NOMO-1 treated with DMSO at 0.1 percent for 48 hours (cell line): ENCODE data around the gene ANTXR2.
"Not testable (repeated sequence)": the region's sequence is repeated elsewhere in the genome, so short reads cannot be mapped to it uniquely, and the experiment has no call there.

ENCODE experiments used
- DNase-seq: peaks from one replicate; lab custom pipeline; 2025; ENCODE audit not compliant: unreplicated experiment; lab: John Stamatoyannopoulos, UW

ANTXR2 gene

GRCh38 chr4:80029364-80029763 lies 43.7 kb downstream of the ANTXR2 start:
- DNase-seq, result no peak

- no peak for DNase-seq
Measured at GRCh38 chr4:80027611-80028010, 45.4 kb downstream of the ANTXR2 start.

- no peak for DNase-seq
Measured at GRCh38 chr4:80026100-80026499, 46.9 kb downstream of the ANTXR2 start.

- DNase-seq, result no peak
Measured at GRCh38 chr4:80024335-80024734, 48.7 kb downstream of the ANTXR2 start.

GRCh38 chr4:80022282-80022681 lies 50.7 kb downstream of the ANTXR2 start:
- DNase-seq, result no peak

GRCh38 chr4:80017125-80017854 lies 55.7 kb downstream of the ANTXR2 start:
- peak; percentile 75 for DNase-seq

GRCh38 chr4:80016506-80016905 lies 56.5 kb downstream of the ANTXR2 start:
- DNase-seq, result no peak

GRCh38 chr4:80015407-80016189 lies 57.4 kb downstream of the ANTXR2 start:
- no peak for DNase-seq

- no peak for DNase-seq
Measured at GRCh38 chr4:80014531-80014930, 58.5 kb downstream of the ANTXR2 start.

- DNase-seq, result no peak
Measured at GRCh38 chr4:80012291-80012690, 60.7 kb downstream of the ANTXR2 start.

- DNase-seq, result no peak
Measured at GRCh38 chr4:80011636-80012236, 61.3 kb downstream of the ANTXR2 start.

GRCh38 chr4:80010316-80010715 lies 62.7 kb downstream of the ANTXR2 start:
- DNase-seq, result no peak

- no peak for DNase-seq
Measured at GRCh38 chr4:80009806-80010205, 63.2 kb downstream of the ANTXR2 start.

- DNase-seq, result no peak
Measured at GRCh38 chr4:80008971-80009370, 64.1 kb downstream of the ANTXR2 start.

- no peak for DNase-seq
Measured at GRCh38 chr4:80008351-80008750, 64.7 kb downstream of the ANTXR2 start.

GRCh38 chr4:80007745-80008149 lies 65.3 kb downstream of the ANTXR2 start:
- DNase-seq, result peak; percentile 18

GRCh38 chr4:80006935-80007744 lies 65.9 kb downstream of the ANTXR2 start:
- peak; percentile 70 for DNase-seq

- peak; percentile 18 for DNase-seq
Measured at GRCh38 chr4:80005863-80006262, 67.2 kb downstream of the ANTXR2 start.

GRCh38 chr4:80004319-80004718 lies 68.7 kb downstream of the ANTXR2 start:
- no peak for DNase-seq

- DNase-seq, result not testable (repeated sequence)
Measured at GRCh38 chr4:80002559-80002958, 70.5 kb downstream of the ANTXR2 start.

- DNase-seq, result not testable (repeated sequence)
Measured at GRCh38 chr4:79999048-79999447, 74.0 kb downstream of the ANTXR2 start.
